PC-3 (cell line): ENCODE results near the gene ARHGEF28.

ENCODE experiments used
- EZH2 ChIP-seq: fragments of 300-600 bp; sonication (generic); IDR thresholded peaks from one replicate; pipeline ENCODE4 v1.6.1; 2017; ENCODE audit warnings: antibody characterized with exemption, mild to moderate bottlenecking, low read length; ENCODE audit not compliant: unreplicated experiment
- EZH2phosphoT487 ChIP-seq: fragments of 300-600 bp; sonication (generic); IDR thresholded peaks from 2 replicates; pipeline ENCODE4 v1.6.1; 2018; ENCODE audit warnings: mild to moderate bottlenecking, antibody characterized with exemption, low read length, borderline replicate concordance
- TF ChIP-seq, protein P1 (sequence below): fragments of 300-600 bp; sonication (generic); conservative IDR thresholded peaks from 2 replicates; pipeline ENCODE4 v1.5.1; 2017; ENCODE audit warnings: antibody characterized with exemption, low read depth, mild to moderate bottlenecking, low read length

DNA sequence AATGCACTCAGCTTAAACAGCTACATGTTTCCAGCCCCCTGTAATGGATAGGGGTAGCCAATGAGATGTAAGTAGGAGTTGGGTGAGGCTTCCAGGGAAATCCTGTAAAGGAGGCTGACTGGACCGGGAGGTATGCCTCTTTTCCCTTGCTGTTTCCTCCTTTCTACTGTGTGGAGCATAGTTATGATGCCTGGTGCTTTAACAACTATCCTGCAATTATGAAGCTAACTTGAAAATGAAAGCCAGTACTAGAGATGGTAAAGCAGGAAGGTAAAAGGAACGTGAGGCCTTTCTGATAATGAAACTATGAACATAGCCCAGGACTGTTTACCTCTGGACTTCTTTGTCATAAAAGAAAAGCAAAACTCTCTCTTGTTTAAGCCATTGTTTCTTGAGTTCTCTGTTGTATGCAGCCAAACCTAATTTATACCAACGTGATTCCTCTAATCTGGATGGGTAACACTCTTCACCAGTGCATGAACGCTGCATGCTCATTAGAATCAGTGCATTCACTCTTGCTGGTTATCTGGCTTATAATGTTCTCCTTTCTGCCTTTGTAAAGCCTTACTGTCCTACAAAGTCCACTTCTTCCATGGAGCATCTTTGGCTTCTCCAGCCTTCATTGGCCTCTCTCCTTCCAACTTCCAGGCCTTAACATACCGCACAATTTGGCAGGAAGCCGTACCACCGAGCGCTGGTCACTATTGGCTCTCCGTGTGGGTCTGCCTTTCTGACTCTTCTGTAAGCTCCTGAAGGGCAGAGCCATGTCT is 8.3 kb upstream of the ARHGEF28 start:
- TF ChIP-seq, protein P1, sequence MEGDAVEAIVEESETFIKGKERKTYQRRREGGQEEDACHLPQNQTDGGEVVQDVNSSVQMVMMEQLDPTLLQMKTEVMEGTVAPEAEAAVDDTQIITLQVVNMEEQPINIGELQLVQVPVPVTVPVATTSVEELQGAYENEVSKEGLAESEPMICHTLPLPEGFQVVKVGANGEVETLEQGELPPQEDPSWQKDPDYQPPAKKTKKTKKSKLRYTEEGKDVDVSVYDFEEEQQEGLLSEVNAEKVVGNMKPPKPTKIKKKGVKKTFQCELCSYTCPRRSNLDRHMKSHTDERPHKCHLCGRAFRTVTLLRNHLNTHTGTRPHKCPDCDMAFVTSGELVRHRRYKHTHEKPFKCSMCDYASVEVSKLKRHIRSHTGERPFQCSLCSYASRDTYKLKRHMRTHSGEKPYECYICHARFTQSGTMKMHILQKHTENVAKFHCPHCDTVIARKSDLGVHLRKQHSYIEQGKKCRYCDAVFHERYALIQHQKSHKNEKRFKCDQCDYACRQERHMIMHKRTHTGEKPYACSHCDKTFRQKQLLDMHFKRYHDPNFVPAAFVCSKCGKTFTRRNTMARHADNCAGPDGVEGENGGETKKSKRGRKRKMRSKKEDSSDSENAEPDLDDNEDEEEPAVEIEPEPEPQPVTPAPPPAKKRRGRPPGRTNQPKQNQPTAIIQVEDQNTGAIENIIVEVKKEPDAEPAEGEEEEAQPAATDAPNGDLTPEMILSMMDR, result no peak
- TF ChIP-seq EZH2 (no peak), EZH2phosphoT487 (no peak)
